H9 (cell line): ENCODE results near the gene PRR12. TPM values are rescaled to one million over a fixed set of nuclear protein-coding genes. Genes with fewer than 3 reads are reported as not detected.

ENCODE experiments used
- DNase-seq: peaks from one replicate; pipeline ENCODE4 v3.0.0-alpha.2; 2017
- H2AFZ ChIP-seq: one replicate; pipeline ENCODE4 v1.6.1; 2013; ENCODE audit warnings: mild to moderate bottlenecking, low read length, control low read depth, moderate library complexity
- H2AK5ac ChIP-seq: 2 replicates; pipeline ENCODE4 v1.6.1; 2013; ENCODE audit warnings: low read length, control low read depth, mixed read lengths; ENCODE audit not compliant: insufficient read length
- H2BK120ac ChIP-seq: one replicate; pipeline ENCODE4 v1.6.1; 2013; ENCODE audit warnings: low read depth, mild to moderate bottlenecking, low read length, control low read depth, inconsistent platforms; ENCODE audit not compliant: poor library complexity, severe bottlenecking
- H2BK12ac ChIP-seq: 2 replicates; pipeline ENCODE4 v1.6.1; 2013; ENCODE audit warnings: low read length, control low read depth, mixed read lengths, low read depth; ENCODE audit not compliant: insufficient read length
- H2BK15ac ChIP-seq: 2 replicates; pipeline ENCODE4 v1.6.1; 2013; ENCODE audit warnings: low read depth, low read length, control low read depth
- H2BK20ac ChIP-seq: one replicate; pipeline ENCODE4 v1.6.1; 2013; ENCODE audit warnings: low read depth, mild to moderate bottlenecking, low read length, control low read depth, inconsistent platforms; ENCODE audit not compliant: poor library complexity, severe bottlenecking
- H2BK5ac ChIP-seq: 2 replicates; pipeline ENCODE4 v1.6.1; 2013; ENCODE audit warnings: low read length, control low read depth, mixed read lengths; ENCODE audit not compliant: insufficient read length
- H3K14ac ChIP-seq: 2 replicates; pipeline ENCODE4 v1.6.1; 2013; ENCODE audit warnings: low read length, control low read depth; ENCODE audit not compliant: insufficient read depth
- H3K18ac ChIP-seq: 2 replicates; pipeline ENCODE4 v1.6.1; 2013; ENCODE audit warnings: low read depth, mild to moderate bottlenecking, mixed read lengths, low read length, control low read depth; ENCODE audit not compliant: insufficient read length
- H3K23ac ChIP-seq: 2 replicates; pipeline ENCODE4 v1.6.1; 2013; ENCODE audit warnings: low read length, control low read depth, mixed read lengths, low read depth; ENCODE audit not compliant: insufficient read length
- H3K23me2 ChIP-seq: 2 replicates; pipeline ENCODE4 v1.6.1; 2013; ENCODE audit warnings: low read depth, mild to moderate bottlenecking, mixed read lengths, low read length, control low read depth; ENCODE audit not compliant: insufficient read length, poor library complexity, severe bottlenecking
- H3K27ac ChIP-seq: 2 replicates; pipeline ENCODE4 v1.5.1; 2013; ENCODE audit warnings: low read length, control low read depth, mixed read lengths, low read depth; ENCODE audit not compliant: insufficient read length
- H3K27me3 ChIP-seq: 2 replicates; pipeline ENCODE4 v1.6.1; 2013; ENCODE audit warnings: low read length, control low read depth, inconsistent platforms; ENCODE audit not compliant: insufficient read depth
- H3K4ac ChIP-seq: 2 replicates; pipeline ENCODE4 v1.6.1; 2013; ENCODE audit warnings: low read depth, mild to moderate bottlenecking, control low read depth, inconsistent platforms, low read length, moderate library complexity
- H3K4me1 ChIP-seq: 2 replicates; pipeline ENCODE4 v1.6.1; 2013; ENCODE audit warnings: low read length, control low read depth, inconsistent platforms; ENCODE audit not compliant: insufficient read depth
- H3K4me2 ChIP-seq: 2 replicates; pipeline ENCODE4 v1.6.1; 2013; ENCODE audit warnings: low read length, control low read depth, mixed read lengths; ENCODE audit not compliant: insufficient read length, insufficient read depth
- H3K56ac ChIP-seq: 2 replicates; pipeline ENCODE4 v1.6.1; 2013; ENCODE audit warnings: low read depth, mild to moderate bottlenecking, mixed read lengths, low read length, control low read depth; ENCODE audit not compliant: insufficient read length
- H3K79me1 ChIP-seq: 2 replicates; pipeline ENCODE4 v1.6.1; 2013; ENCODE audit warnings: low read depth, mild to moderate bottlenecking, moderate library complexity, low read length, control low read depth, inconsistent platforms; ENCODE audit not compliant: insufficient read depth, poor library complexity, severe bottlenecking
- H3K79me2 ChIP-seq: 2 replicates; pipeline ENCODE4 v1.6.1; 2013; ENCODE audit warnings: low read length, control low read depth, inconsistent platforms; ENCODE audit not compliant: insufficient read depth
- H3K9ac ChIP-seq: 2 replicates; pipeline ENCODE4 v1.6.1; 2013; ENCODE audit warnings: low read length, control low read depth, mixed read lengths; ENCODE audit not compliant: insufficient read length; ENCODE audit errors: extremely low read depth
- H3K9me3 ChIP-seq: one replicate; pipeline ENCODE4 v1.6.1; 2013; ENCODE audit warnings: low read depth, low read length, inconsistent platforms; ENCODE audit not compliant: control insufficient read depth
- H3T11ph ChIP-seq: one replicate; pipeline ENCODE4 v1.6.1; 2013; ENCODE audit warnings: mild to moderate bottlenecking, low read length, control low read depth, inconsistent platforms
- H4K20me1 ChIP-seq: one replicate; pipeline ENCODE4 v1.6.1; 2013; ENCODE audit not compliant: control insufficient read depth, insufficient read length, insufficient read depth
- H4K5ac ChIP-seq: 2 replicates; pipeline ENCODE4 v1.6.1; 2013; ENCODE audit warnings: low read depth, mild to moderate bottlenecking, mixed read lengths, low read length, control low read depth; ENCODE audit not compliant: insufficient read length
- H4K8ac ChIP-seq: replicated peaks from 2 replicates; pipeline ENCODE4 v1.6.1; 2013; ENCODE audit warnings: low read length, control low read depth, mixed read lengths, low read depth; ENCODE audit not compliant: insufficient read length
- H4K91ac ChIP-seq: 2 replicates; pipeline ENCODE4 v1.6.1; 2013; ENCODE audit warnings: low read depth, mild to moderate bottlenecking, moderate library complexity, mixed read lengths, low read length, control low read depth; ENCODE audit not compliant: insufficient read length
- H3K27ac Mint-ChIP-seq, 3 experiments: 2 replicates in 2 of 3; 3 replicates in 1 of 3; pipeline ENCODE4 v1.8.0; 2020 to 2021; ENCODE audit warnings: mixed read lengths in 3 of 3, mild to moderate bottlenecking in 1 of 3, moderate library complexity in 1 of 3
- H3K27me3 Mint-ChIP-seq: 2 replicates; pipeline ENCODE4 v1.8.0; 2021; ENCODE audit warnings: low read depth, mild to moderate bottlenecking, moderate library complexity, mixed read lengths
- H3K36me3 Mint-ChIP-seq, 3 experiments: 2 replicates in 2 of 3; 3 replicates in 1 of 3; pipeline ENCODE4 v1.8.0; 2020 to 2021; ENCODE audit warnings: low read depth in 3 of 3, mixed read lengths in 3 of 3; ENCODE audit not compliant: insufficient read depth in 1 of 3
- H3K4me1 Mint-ChIP-seq, 2 experiments: 2 replicates each; pipeline ENCODE4 v1.8.0; 2020; ENCODE audit warnings: mixed read lengths in 2 of 2
- H3K4me3 Mint-ChIP-seq, 2 experiments: 2 replicates in 1 of 2; 3 replicates in 1 of 2; pipeline ENCODE4 v1.8.0; 2020 to 2021; ENCODE audit warnings: mild to moderate bottlenecking in 2 of 2, mixed read lengths in 2 of 2, moderate library complexity in 1 of 2
- H3K9me3 Mint-ChIP-seq, 2 experiments: 2 replicates in 1 of 2; 3 replicates in 1 of 2; pipeline ENCODE4 v1.8.0; 2020; ENCODE audit warnings: mild to moderate bottlenecking in 2 of 2, mixed read lengths in 2 of 2, moderate library complexity in 1 of 2
- CTCF ChIP-seq: fragments of 200-600 bp; sonication (generic); conservative IDR thresholded peaks from 3 replicates; pipeline ENCODE4 v1.8.0; 2021; ENCODE audit warnings: antibody characterized with exemption, mild to moderate bottlenecking
- WGBS: extraction: QIAGEN DNeasy Blood & Tissue Kit; methylation state at CpG from one replicate; pipeline ENCODE4 v1.1.7; 2013; ENCODE audit warnings: missing lambda C conversion rate, low lambda C conversion rate, mixed read lengths; ENCODE audit not compliant: insufficient read length; ENCODE audit errors: extremely low coverage; 5-methylcytosine and 5-hydroxymethylcytosine counted together
- total RNA-seq: library from RNA; stranded (reverse); gene quantifications from 2 replicates; pipeline ENCODE4 v1.2.1, GENCODE V29; 2021

The PRR12 gene
- total RNA-seq, 1 experiment from 2014 or later = 65.9 TPM

- Histone ChIP-seq H3K18ac (no peak overlapping the region), H3K79me1 (peaks cover 4% of the 10 kb centered on the region), H3K27me3 (no peaks in the 10 kb centered on the region), H2BK12ac (no peak overlapping the region), H3K56ac (no peak overlapping the region), H3K9me3 (no peaks in the 10 kb centered on the region), H2BK5ac (no peak overlapping the region), H3K4me2 (no peak overlapping the region), H3K4ac (no peak overlapping the region), H2AFZ (no peak overlapping the region), H3K4me1 (no peaks in the 10 kb centered on the region), H4K8ac (no peak overlapping the region), H2BK120ac (no peak overlapping the region), H2AK5ac (no peak overlapping the region), H3K79me2 (peaks cover 5% of the 10 kb centered on the region; the same call in 1 of the 2 replicates), H4K5ac (no peak overlapping the region), H3K9ac (no peak overlapping the region), H2BK15ac (no peak overlapping the region), H3K14ac (no peak overlapping the region), H4K91ac (no peak overlapping the region), H2BK20ac (no peak overlapping the region), H3K23ac (no peak overlapping the region), H3K27ac (no peak overlapping the region), H4K20me1 (no peaks in the 10 kb centered on the region), H3T11ph (no peak overlapping the region), H3K23me2 (peaks cover 2% of the 10 kb centered on the region)
- DNase-seq = no peak
- H3K9me3 Mint-ChIP-seq = no peaks in the 10 kb centered on the region
- H3K27me3 Mint-ChIP-seq = no peaks in the 10 kb centered on the region; the same call in 1 of the 2 replicates
- peaks cover 0 to 2% of the 10 kb centered on the region in 2 experiments; a peak in 1 of 4 replicates for H3K4me1 Mint-ChIP-seq
- H3K4me3 Mint-ChIP-seq = no peak overlapping the region
- WGBS = no CpG with 5 or more reads among the region's 19 CpGs
- TF ChIP-seq CTCF = no peak
- peak overlapping the region in 2 of 3 experiments; percentile 11 to 58; a peak in 4 of 7 replicates for H3K27ac Mint-ChIP-seq
- H3K36me3 Mint-ChIP-seq = peaks cover 50 to 80% (median 72%) of the 10 kb centered on the region in 3 experiments; a peak in 6 of 7 replicates
Observed at GRCh38 chr19:49614096-49614833, 23.3 kb downstream of the PRR12 start.
